WTC11 (cell line): ENCODE results near the gene STIP1. TPM values are rescaled to one million over a fixed set of nuclear protein-coding genes. Genes with fewer than 3 reads are reported as not detected.

Source experiments
- ATAC-seq: fragments of 200-7000 bp; cut with Tn5 transposase; 2 replicates; pipeline ENCODE4 v1.10.0; 2021; ENCODE audit warnings: mild to moderate bottlenecking, moderate library complexity
- CTCF ChIA-PET: fragments of 300-600 bp; sonication (Branson Sonifier 250); formaldehyde crosslinking; loops from one replicate; lab custom pipeline; 2021; ENCODE audit warnings: antibody characterized with exemption; lab: Charles Lee
- POLR2A ChIA-PET: fragments of 350-600 bp; sonication (Branson Sonifier 250); formaldehyde crosslinking; loops from one replicate; lab custom pipeline; 2021; ENCODE audit warnings: antibody characterized with exemption; lab: Charles Lee
- DNase-seq: peaks from one replicate; pipeline ENCODE4 v3.0.0; 2021; ENCODE audit warnings: low spot score
- H3K27ac Mint-ChIP-seq: 2 replicates; pipeline ENCODE4 v1.8.0; 2021; ENCODE audit warnings: mixed read lengths
- H3K27me3 Mint-ChIP-seq: 2 replicates; pipeline ENCODE4 v1.8.0; 2021; ENCODE audit warnings: low read depth, mild to moderate bottlenecking, moderate library complexity, mixed read lengths
- H3K36me3 Mint-ChIP-seq: 2 replicates; pipeline ENCODE4 v1.8.0; 2021; ENCODE audit warnings: mixed read lengths
- H3K4me1 Mint-ChIP-seq: 2 replicates; pipeline ENCODE4 v1.8.0; 2022; ENCODE audit warnings: mixed read lengths
- H3K4me3 Mint-ChIP-seq: 2 replicates; pipeline ENCODE4 v1.8.0; 2021; ENCODE audit warnings: mild to moderate bottlenecking, moderate library complexity, mixed read lengths
- H3K9me3 Mint-ChIP-seq: 2 replicates; pipeline ENCODE4 v1.8.0; 2021; ENCODE audit warnings: mixed read lengths
- ATF6 ChIP-seq: sonication (generic); formaldehyde crosslinking; IDR thresholded peaks from 2 replicates; pipeline ENCODE4 v1.8.1; 2023; ENCODE audit warnings: mild to moderate bottlenecking, missing genetic modification reagents
- FOXJ3 ChIP-seq: sonication (generic); formaldehyde crosslinking; IDR thresholded peaks from 2 replicates; pipeline ENCODE4 v1.9.0; 2021; ENCODE audit warnings: missing genetic modification reagents, mild to moderate bottlenecking, borderline replicate concordance
- JUN ChIP-seq: sonication (generic); formaldehyde crosslinking; IDR thresholded peaks from 2 replicates; pipeline ENCODE4 v1.8.0; 2023; ENCODE audit warnings: mild to moderate bottlenecking, missing genetic modification reagents
- MXD4 ChIP-seq: fragments of 250-450 bp; sonication (Bioruptor Pico); IDR thresholded peaks from 2 replicates; pipeline ENCODE4 v1.8.0; 2021; ENCODE audit warnings: mild to moderate bottlenecking, moderate library complexity, borderline replicate concordance
- NFYB ChIP-seq: sonication (generic); formaldehyde crosslinking; conservative IDR thresholded peaks from 2 replicates; pipeline ENCODE4 v1.8.0; 2022; ENCODE audit warnings: low read depth, missing genetic modification reagents
- NR2C2 ChIP-seq: sonication (generic); formaldehyde crosslinking; IDR thresholded peaks from 2 replicates; pipeline ENCODE4 v1.8.0; 2022; ENCODE audit warnings: mild to moderate bottlenecking, missing genetic modification reagents
- PRRX2 ChIP-seq: fragments of 250-450 bp; sonication (Bioruptor Pico); IDR thresholded peaks from 2 replicates; pipeline ENCODE4 v1.8.0; 2021; ENCODE audit warnings: mild to moderate bottlenecking
- SMAD3 ChIP-seq: sonication (generic); formaldehyde crosslinking; IDR thresholded peaks from 2 replicates; pipeline ENCODE4 v1.8.0; 2022; ENCODE audit warnings: missing genetic modification reagents, mild to moderate bottlenecking, borderline replicate concordance
- SP1 ChIP-seq: sonication (generic); formaldehyde crosslinking; conservative IDR thresholded peaks from 2 replicates; pipeline ENCODE4 v1.8.1; 2022; ENCODE audit warnings: missing genetic modification reagents
- USF1 ChIP-seq: sonication (generic); formaldehyde crosslinking; IDR thresholded peaks from 2 replicates; pipeline ENCODE4 v1.8.0; 2022; ENCODE audit warnings: mild to moderate bottlenecking, missing genetic modification reagents
- USF2 ChIP-seq: sonication (generic); formaldehyde crosslinking; IDR thresholded peaks from 2 replicates; pipeline ENCODE4 v1.8.1; 2023; ENCODE audit warnings: mild to moderate bottlenecking, missing genetic modification reagents, moderate library complexity
- ZBTB43 ChIP-seq: sonication (generic); formaldehyde crosslinking; IDR thresholded peaks from 2 replicates; pipeline ENCODE4 v1.8.1; 2023; ENCODE audit warnings: mild to moderate bottlenecking, missing genetic modification reagents
- ZNF423 ChIP-seq: fragments of 250-450 bp; sonication (Bioruptor Pico); IDR thresholded peaks from 2 replicates; pipeline ENCODE4 v2.1.2; 2022; ENCODE audit warnings: mild to moderate bottlenecking, moderate library complexity
- ZNF532 ChIP-seq: fragments of 250-450 bp; sonication (Bioruptor Pico); IDR thresholded peaks from 2 replicates; pipeline ENCODE4 v1.9.0; 2021; ENCODE audit warnings: mild to moderate bottlenecking, borderline replicate concordance
- total RNA-seq: library from RNA; stranded (reverse); gene quantifications from 3 replicates; pipeline ENCODE4 v1.2.3, GENCODE V29; 2021

STIP1 gene
- total RNA-seq, 1 experiment from 2014 or later: 296 TPM

GRCh38 chr11:64164392-64165312, 21.3 kb upstream of the STIP1 start:
- Mint-ChIP-seq H3K36me3 (peaks cover 8% of the 10 kb centered on the region; the same call in 1 of the 2 replicates), H3K27ac (peak overlapping the region; percentile 49; the same call in 1 of the 2 replicates), H3K9me3 (peaks cover 6% of the 10 kb centered on the region; the same call in 1 of the 2 replicates), H3K27me3 (peaks cover 2% of the 10 kb centered on the region; the same call in 1 of the 2 replicates), H3K4me1 (peaks cover 22% of the 10 kb centered on the region), H3K4me3 (peak overlapping the region; percentile 69)
- ATAC-seq (peak; percentile 54), DNase-seq (peak; percentile 50)
- POLR2A ChIA-PET: interaction anchor here (2.0 kb wide), 1 partner anchor 21 kb away, joined by 11 read pairs; the partner anchor contains the start of gene STIP1
- peak; percentile 42; the same call in 1 of the 2 replicates for TF ChIP-seq ZNF423 (CRISPR knock-in tag)
- peak; percentile 37; the same call in 1 of the 2 replicates for TF ChIP-seq USF1 (CRISPR knock-in tag)
- TF ChIP-seq USF2 (CRISPR knock-in tag): peak; percentile 77
- TF ChIP-seq NR2C2 (CRISPR knock-in tag): no peak
- TF ChIP-seq NFYB: 0 out of 2 replicates have a peak, but pooled peaks have one; percentile 9
- CTCF ChIA-PET: interaction anchor here (0.6 to 2.5 kb wide), 12 partner anchors 12 to 251 kb away, joined by 3 to 11 read pairs (median 4); partner anchors contain the start of genes NUDT22, PLCB3, STIP1 and TRPT1

- H3K4me1 Mint-ChIP-seq: peaks cover 22% of the 10 kb centered on the region
- H3K4me3 Mint-ChIP-seq: peak overlapping the region; percentile 69
These were observed 20.5 kb upstream of the STIP1 start for GRCh38 chr11:64165481-64165841.

GRCh38 chr11:64165842-64166635, 19.9 kb upstream of the STIP1 start, which contains the start of gene MACROD1:
Gene MACROD1 (minus strand): TSS chr11:64166113. CDS start chr11:64165994, 119 bp downstream.
- peaks cover 4% of the 10 kb centered on the region; the same call in 1 of the 2 replicates for H3K9me3 Mint-ChIP-seq
- H3K27ac Mint-ChIP-seq: peak within 1 kb of the TSS; percentile 86
- ATAC-seq (peak; percentile 77), DNase-seq (peak; percentile 80)
- peak within 1 kb of the TSS; percentile 74 for H3K4me3 Mint-ChIP-seq
- POLR2A ChIA-PET: interaction anchor here (0.9 to 2.0 kb wide), 2 partner anchors 16 to 20 kb away, joined by 7 to 11 read pairs; partner anchors contain the start of gene STIP1
- no peaks in the 10 kb centered on the region for H3K27me3 Mint-ChIP-seq
- CTCF ChIA-PET: interaction anchor here (1.0 to 2.5 kb wide), 4 partner anchors 13 to 165 kb away, joined by 4 to 11 read pairs (median 8); partner anchors contain the start of genes NUDT22, STIP1 and TRPT1
- H3K4me1 Mint-ChIP-seq: peaks cover 22% of the 10 kb centered on the region
- H3K36me3 Mint-ChIP-seq: peaks cover 8% of the 10 kb centered on the region; the same call in 1 of the 2 replicates
- no peak for TF ChIP-seq PRRX2 (CRISPR knock-in tag)
- no peak; the same call in 1 of the 2 replicates for TF ChIP-seq USF2 (CRISPR knock-in tag)
- TF ChIP-seq ZNF532 (CRISPR knock-in tag): no peak
- TF ChIP-seq ATF6 (CRISPR knock-in tag): no peak
- TF ChIP-seq NFYB: no peak
- TF ChIP-seq MXD4 (CRISPR knock-in tag): no peak
- no peak for TF ChIP-seq FOXJ3 (CRISPR knock-in tag)
- TF ChIP-seq JUN (CRISPR knock-in tag): peak; percentile 63; the same call in 1 of the 2 replicates
- TF ChIP-seq SP1: peak; percentile 24; the same call in 1 of the 2 replicates

More at GRCh38 chr11:64165481-64165841, 20.5 kb upstream of the STIP1 start:
- no peak overlapping the region for H3K27ac Mint-ChIP-seq
- H3K27me3 Mint-ChIP-seq: no peaks in the 10 kb centered on the region
- no peak for DNase-seq
- TF ChIP-seq ZBTB43: no peak
- 0 out of 2 replicates have a peak, but pooled peaks have one; percentile 19 for TF ChIP-seq SMAD3 (CRISPR knock-in tag)
- ChIA-PET POLR2A (interaction anchor here (2.0 kb wide), 1 partner anchor 20 kb away, joined by 11 read pairs; the partner anchor contains the start of gene STIP1), CTCF (interaction anchor here (0.9 to 2.5 kb wide), 6 partner anchors 13 to 165 kb away, joined by 3 to 11 read pairs (median 6); partner anchors contain the start of genes NUDT22, PLCB3, STIP1 and TRPT1)
- H3K36me3 Mint-ChIP-seq: peaks cover 11% of the 10 kb centered on the region; the same call in 1 of the 2 replicates
- H3K9me3 Mint-ChIP-seq: peaks cover 6% of the 10 kb centered on the region; the same call in 1 of the 2 replicates
- no peak; the same call in 1 of the 2 replicates for ATAC-seq
